CD4-positive, alpha-beta T cell treated with Interleukin-4 for 1 hour (primary cell): ENCODE measurements around the gene EMX1.
"Not testable (repeated sequence)": the region's sequence is repeated elsewhere in the genome, so short reads cannot be mapped to it uniquely, and the experiment has no call there.

Experiments
- DNase-seq, 2 donors: peaks; one replicate each; pipeline ENCODE4 v3.0.0-alpha.2; 2020 to 2022

Gene EMX1

GRCh38 chr2:72901426-72901825 lies 15.9 kb upstream of the EMX1 start:
- no peak for DNase-seq

- DNase-seq, result not testable (repeated sequence)
Measured at GRCh38 chr2:72907369-72907768, 9.9 kb upstream of the EMX1 start.

- no peak for DNase-seq
Measured at GRCh38 chr2:72908741-72909140, 8.6 kb upstream of the EMX1 start.

- no peak for DNase-seq
Measured at GRCh38 chr2:72911256-72911655, 6.1 kb upstream of the EMX1 start.

GRCh38 chr2:72913486-72914205 lies 3.7 kb upstream of the EMX1 start:
- no peak for DNase-seq

GRCh38 chr2:72914206-72914559 lies 3.1 kb upstream of the EMX1 start:
- no peak for DNase-seq

GRCh38 chr2:72914589-72915319 lies 2.6 kb upstream of the EMX1 start:
- DNase-seq, result no peak

GRCh38 chr2:72915320-72915906 lies 1.9 kb upstream of the EMX1 start:
- no peak for DNase-seq

GRCh38 chr2:72915907-72916742 lies 1.2 kb upstream of the EMX1 start:
- DNase-seq, result peak; percentile 22 to 37

GRCh38 chr2:72916743-72917137 lies 579 bp upstream of the EMX1 start:
- DNase-seq, result no peak

GRCh38 chr2:72917877-72918553 lies 696 bp downstream of the EMX1 start:
- no peak for DNase-seq

GRCh38 chr2:72919414-72920317 lies 2.3 kb downstream of the EMX1 start:
- no peak for DNase-seq

- DNase-seq, result no peak
Measured at GRCh38 chr2:72920318-72921087, 3.2 kb downstream of the EMX1 start.

GRCh38 chr2:72921088-72921851 lies 4.0 kb downstream of the EMX1 start:
- DNase-seq, result no peak

- no peak for DNase-seq
Measured at GRCh38 chr2:72921853-72922252, 4.5 kb downstream of the EMX1 start.

- no peak for DNase-seq
Measured at GRCh38 chr2:72923833-72924352, 6.6 kb downstream of the EMX1 start.

- no peak for DNase-seq
Measured at GRCh38 chr2:72924353-72925240, 7.3 kb downstream of the EMX1 start.

GRCh38 chr2:72925328-72925943 lies 8.1 kb downstream of the EMX1 start:
- DNase-seq, result no peak
